SK-N-MC (cell line): ENCODE data around the gene LNPK.
"Not testable (repeated sequence)": the region's sequence is repeated elsewhere in the genome, so short reads cannot be mapped to it uniquely, and the experiment has no call there.

ENCODE experiments used
- DNase-seq: peaks from one replicate; pipeline ENCODE4 v3.0.0-alpha.2; 2011; ENCODE audit warnings: low read depth, low spot score
- H3K27ac ChIP-seq: fragments of 200-600 bp; sonication (generic); 2 replicates; pipeline ENCODE4 v1.5.1; 2016; ENCODE audit warnings: mixed run types
- H3K36me3 ChIP-seq: fragments of 200-600 bp; sonication (generic); 2 replicates; pipeline ENCODE4 v1.6.1; 2017; ENCODE audit warnings: antibody characterized with exemption, low read length, mixed read lengths; ENCODE audit not compliant: insufficient read depth
- H3K4me3 ChIP-seq: fragments of 200-600 bp; sonication (generic); 2 replicates; pipeline ENCODE4 v1.5.1; 2016
- H3K9ac ChIP-seq: fragments of 200-600 bp; sonication (generic); 2 replicates; pipeline ENCODE4 v1.8.0; 2017; ENCODE audit warnings: mixed run types, mixed read lengths; ENCODE audit not compliant: insufficient read length
- H3K9me3 ChIP-seq: fragments of 200-600 bp; sonication (generic); 2 replicates; pipeline ENCODE4 v1.6.1; 2017; ENCODE audit warnings: low read depth, mild to moderate bottlenecking, antibody characterized with exemption, low read length, moderate library complexity, mixed read lengths
- EZH2 ChIP-seq: fragments of 200-600 bp; sonication (generic); IDR thresholded peaks from one replicate; pipeline ENCODE4 v1.6.1; 2017; ENCODE audit warnings: antibody characterized with exemption
- FOXP2 ChIP-seq: optimal IDR thresholded peaks from 2 replicates; pipeline ENCODE3; 2011; ENCODE audit warnings: mild to moderate bottlenecking, moderate library complexity; ENCODE audit not compliant: insufficient read depth; ENCODE audit errors: extremely low read length, control extremely low read depth
- POLR2AphosphoS5 ChIP-seq: IDR thresholded peaks from 2 replicates; pipeline ENCODE4 v1.6.1; 2012; ENCODE audit warnings: mild to moderate bottlenecking, low read depth, low read length, borderline replicate concordance

LNPK gene

GRCh38 chr2:175931805-175932204 lies 70.3 kb downstream of the LNPK start:
- Histone ChIP-seq H3K27ac (no peak overlapping the region), H3K36me3 (peaks cover 35% of the 10 kb centered on the region), H3K4me3 (no peak overlapping the region), H3K9ac (no peak overlapping the region), H3K9me3 (no peaks in the 10 kb centered on the region)
- TF ChIP-seq FOXP2 (no peak), EZH2 (no peak)
- no peak for DNase-seq

- Histone ChIP-seq H3K9me3 (no peaks in the 10 kb centered on the region), H3K36me3 (peaks cover 31% of the 10 kb centered on the region), H3K4me3 (no peak overlapping the region), H3K9ac (no peak overlapping the region), H3K27ac (no peak overlapping the region)
- TF ChIP-seq EZH2, result no peak
- DNase-seq, result no peak
Observed at GRCh38 chr2:175930504-175930903, 71.6 kb downstream of the LNPK start.

GRCh38 chr2:175929850-175930249 lies 72.2 kb downstream of the LNPK start:
- Histone ChIP-seq H3K9ac (no peak overlapping the region), H3K36me3 (peaks cover 24% of the 10 kb centered on the region), H3K9me3 (no peaks in the 10 kb centered on the region), H3K4me3 (no peak overlapping the region), H3K27ac (no peak overlapping the region)
- TF ChIP-seq EZH2, result no peak
- no peak for TF ChIP-seq POLR2AphosphoS5
- TF ChIP-seq FOXP2, result no peak
- DNase-seq, result no peak

- Histone ChIP-seq H3K27ac (no peak overlapping the region), H3K9ac (no peak overlapping the region), H3K9me3 (no peaks in the 10 kb centered on the region), H3K36me3 (peaks cover 14% of the 10 kb centered on the region), H3K4me3 (no peak overlapping the region)
- TF ChIP-seq POLR2AphosphoS5 (no peak), FOXP2 (no peak)
- no peak for DNase-seq
Observed at GRCh38 chr2:175926272-175926671, 75.8 kb downstream of the LNPK start.

- TF ChIP-seq FOXP2 (no peak), EZH2 (no peak), POLR2AphosphoS5 (no peak)
- H3K36me3 ChIP-seq, result peaks cover 7% of the 10 kb centered on the region; the same call in 1 of the 2 replicates
- no peak overlapping the region for H3K4me3 ChIP-seq
- no peak overlapping the region for H3K9ac ChIP-seq
- no peaks in the 10 kb centered on the region for H3K9me3 ChIP-seq
- H3K27ac ChIP-seq, result no peak overlapping the region
- no peak for DNase-seq
Observed at GRCh38 chr2:175922160-175922559, 79.9 kb downstream of the LNPK start.

- no peak overlapping the region for H3K27ac ChIP-seq
- H3K9me3 ChIP-seq, result no peaks in the 10 kb centered on the region
- H3K4me3 ChIP-seq, result no peak overlapping the region
- DNase-seq, result no peak
- no peak overlapping the region for H3K9ac ChIP-seq
- TF ChIP-seq POLR2AphosphoS5 (no peak), FOXP2 (no peak), EZH2 (no peak)
- H3K36me3 ChIP-seq, result no peaks in the 10 kb centered on the region
Observed at GRCh38 chr2:175918935-175919334, 83.1 kb downstream of the LNPK start.

GRCh38 chr2:175914846-175915245 lies 87.2 kb downstream of the LNPK start:
- no peak overlapping the region for H3K9ac ChIP-seq
- no peak for TF ChIP-seq EZH2
- no peak for TF ChIP-seq POLR2AphosphoS5
- TF ChIP-seq FOXP2, result no peak
- no peak overlapping the region for H3K4me3 ChIP-seq
- H3K9me3 ChIP-seq, result no peaks in the 10 kb centered on the region
- H3K36me3 ChIP-seq, result no peaks in the 10 kb centered on the region
- no peak for DNase-seq
- no peak overlapping the region for H3K27ac ChIP-seq

GRCh38 chr2:175913849-175914743 lies 88.0 kb downstream of the LNPK start:
- H3K4me3 ChIP-seq, H3K36me3 ChIP-seq, DNase-seq, H3K9me3 ChIP-seq, H3K27ac ChIP-seq, H3K9ac ChIP-seq: not testable (repeated sequence)

GRCh38 chr2:175913267-175913666 lies 88.8 kb downstream of the LNPK start:
- not testable (repeated sequence) for H3K4me3 ChIP-seq, H3K27ac ChIP-seq, DNase-seq

More at GRCh38 chr2:175913267-175913666, 88.8 kb downstream of the LNPK start:
- not testable (repeated sequence) for H3K9me3 ChIP-seq, H3K9ac ChIP-seq, H3K36me3 ChIP-seq
